Naive thymus-derived CD8-positive, alpha-beta T cell (primary cell): Measurements from ENCODE around the gene MED22. TPM values are rescaled to one million over a fixed set of nuclear protein-coding genes. Genes with fewer than 3 reads are reported as not detected.
A peak's percentile ranks its signal among the peaks of the same experiment; 100 is the strongest.

ENCODE experiments used
- ATAC-seq, 2 donors: fragments of 150-1000 bp; cut with Tn5 transposase in 1 of 2; sonication (Bioruptor Pico), chemical (Tn5 transposase) in 1 of 2; 1 replicate in 1 of 2; 2 replicates in 1 of 2; pipeline ENCODE4 v1.10.0; 2021; ENCODE audit warnings: mild to moderate bottlenecking in 2 of 2, moderate library complexity in 2 of 2
- POLR2A ChIA-PET: fragments of 350-600 bp; sonication (Branson Sonifier 250); formaldehyde crosslinking; loops from one replicate; lab custom pipeline; 2021; ENCODE audit warnings: antibody characterized with exemption; lab: Charles Lee
- DNase-seq, 10 donors: peaks; one replicate each; pipeline versions ENCODE4 v3.0.0 to v3.0.0-alpha.2; 2020 to 2022
- H3K27ac Mint-ChIP-seq, 10 donors: one replicate each; pipeline ENCODE4 v1.8.0; 2020 to 2022; ENCODE audit warnings: mild to moderate bottlenecking in 10 of 10, mixed read lengths in 10 of 10, moderate library complexity in 4 of 10, inconsistent platforms in 1 of 10
- H3K27me3 Mint-ChIP-seq, 5 donors: one replicate each; pipeline ENCODE4 v1.8.0; 2021 to 2022; ENCODE audit warnings: mixed read lengths in 5 of 5
- H3K36me3 Mint-ChIP-seq, 3 donors: one replicate each; pipeline ENCODE4 v1.8.0; 2020 to 2022; ENCODE audit warnings: mixed read lengths in 3 of 3, mild to moderate bottlenecking in 2 of 3, inconsistent platforms in 1 of 3
- H3K4me1 Mint-ChIP-seq, 4 donors: one replicate each; pipeline ENCODE4 v1.8.0; 2021 to 2022; ENCODE audit warnings: mixed read lengths in 4 of 4
- H3K4me3 Mint-ChIP-seq, 10 donors: one replicate each; pipeline ENCODE4 v1.8.0; 2020 to 2022; ENCODE audit warnings: mild to moderate bottlenecking in 10 of 10, mixed read lengths in 10 of 10, moderate library complexity in 6 of 10, inconsistent platforms in 1 of 10
- H3K9me3 Mint-ChIP-seq, 9 donors: one replicate each; pipeline ENCODE4 v1.8.0; 2020 to 2022; ENCODE audit warnings: mixed read lengths in 9 of 9, mild to moderate bottlenecking in 3 of 9, inconsistent platforms in 1 of 9, moderate library complexity in 1 of 9
- polyA plus RNA-seq, 3 donors: library from polyadenylated mRNA; unstranded; fragments of 300-500 nt; fragmentation: Illumina TruSeq; gene quantifications; one replicate each; pipeline ENCODE4 v1.2.3, GENCODE V29; 2021
- total RNA-seq, 8 experiments: library from RNA in 2 of 8; stranded (reverse) in 2 of 8; gene quantifications; one replicate each; pipeline ENCODE4 v1.2.3 and lab custom pipeline; 2021 to 2026

MED22 gene
- total and polyA plus RNA-seq, 5 experiments from 2014 or later = 10.3 to 46.4 (median 20.6) TPM

DNA sequence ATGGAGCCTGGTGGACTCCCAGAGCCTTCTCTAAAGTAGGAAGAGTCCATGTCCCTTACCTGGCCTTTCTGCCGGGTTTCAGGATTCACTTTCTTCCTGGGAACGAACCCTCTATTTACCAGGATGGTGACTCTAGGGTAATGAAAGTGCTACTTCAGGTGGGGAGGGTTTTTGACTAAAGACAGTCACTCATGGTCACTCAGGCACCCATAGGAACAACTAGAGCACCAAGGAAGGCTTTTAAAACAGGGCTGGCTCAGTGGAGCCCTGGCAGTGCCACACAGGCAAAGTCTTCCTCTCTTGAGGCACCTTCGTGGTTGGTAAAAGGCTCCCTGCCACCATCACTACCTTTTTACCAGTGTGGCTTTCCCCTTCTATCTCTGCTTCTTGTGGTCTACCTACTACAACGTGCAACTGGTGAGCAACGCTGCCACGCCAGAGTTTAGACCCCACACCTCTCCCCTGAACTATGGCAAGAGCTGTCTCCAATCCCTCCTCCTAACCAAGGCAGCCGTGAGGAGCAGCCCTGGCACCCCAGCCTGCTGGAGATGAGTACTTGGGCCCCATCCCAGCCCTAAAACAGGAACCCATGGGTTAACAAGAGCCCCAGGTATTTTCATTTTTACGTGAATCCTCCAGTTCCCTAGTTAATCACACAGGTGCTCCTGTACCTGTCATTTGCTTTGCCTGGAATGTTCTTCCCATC lies 4.9 kb upstream of the MED22 start:
- Mint-ChIP-seq H3K36me3 (peaks cover 0 to 53% (median 21%) of the 10 kb centered on the region in 3 donors), H3K27ac (peak overlapping the region in 3 of 10 donors; percentile 66 to 87 (median 84)), H3K27me3 (no peaks in the 10 kb centered on the region), H3K4me3 (peak overlapping the region in 1 of 10 donors; percentile 28), H3K4me1 (peaks cover 17 to 54% (median 42%) of the 10 kb centered on the region in 4 donors), H3K9me3 (no peaks in the 10 kb centered on the region)
- POLR2A ChIA-PET = interaction anchor here (1.3 to 7.4 kb wide), 2 partner anchors 19 to 20 kb away, joined by 3 to 106 read pairs; partner anchors contain the start of genes STKLD1 and SURF4
- ATAC-seq (no peak), DNase-seq (no peak)

DNA sequence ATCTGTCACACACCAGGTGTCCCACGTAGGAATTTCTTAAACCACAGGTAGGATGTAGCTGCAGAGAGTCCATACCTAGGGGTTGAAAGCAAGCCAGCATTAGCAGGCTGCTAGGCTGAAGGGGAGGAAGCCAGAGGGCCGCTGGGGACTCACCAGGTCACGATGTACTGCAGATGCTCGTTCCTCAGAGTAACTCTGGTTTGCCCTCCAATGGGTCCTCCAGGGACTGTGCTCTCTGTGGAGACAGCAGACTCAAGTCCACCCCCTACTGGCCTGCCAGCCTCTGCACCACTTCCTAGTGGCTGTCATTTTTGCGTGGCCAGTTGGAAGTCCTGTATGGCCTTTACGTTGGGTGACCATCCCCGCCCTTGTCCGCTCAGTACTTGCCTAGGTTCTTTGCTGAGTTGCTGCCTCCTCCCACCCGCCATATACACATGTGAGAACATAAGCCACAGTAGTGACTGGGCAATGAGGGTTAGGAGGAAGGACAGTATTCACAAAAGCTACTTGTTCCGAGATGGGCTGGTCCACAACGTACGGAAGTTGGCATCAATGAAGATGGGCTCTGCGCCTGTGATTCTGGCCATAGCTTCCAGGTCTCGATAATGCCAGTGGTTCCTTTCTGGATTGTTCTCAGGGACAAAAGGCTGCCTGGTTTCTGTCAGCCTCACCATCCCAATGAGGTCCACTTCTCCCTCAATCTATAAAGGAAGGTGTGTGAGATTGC lies 4.1 kb upstream of the MED22 start:
- peak overlapping the region in 1 of 10 donors; percentile 25 for H3K4me3 Mint-ChIP-seq
- peak overlapping the region in 1 of 10 donors; percentile 75 for H3K27ac Mint-ChIP-seq
- H3K27me3 Mint-ChIP-seq = no peaks in the 10 kb centered on the region
- ATAC-seq (no peak), DNase-seq (peak in 2 of 10 donors; percentile 24 to 33)
- POLR2A ChIA-PET = interaction anchor here (1.3 to 7.4 kb wide), 3 partner anchors 14 to 21 kb away, joined by 3 to 106 read pairs (median 17); partner anchors contain the start of genes STKLD1 and SURF4
- no peaks in the 10 kb centered on the region for H3K9me3 Mint-ChIP-seq
- peaks cover 18 to 50% (median 40%) of the 10 kb centered on the region in 4 donors for H3K4me1 Mint-ChIP-seq
- peaks cover 0 to 50% (median 21%) of the 10 kb centered on the region in 3 donors for H3K36me3 Mint-ChIP-seq

DNA sequence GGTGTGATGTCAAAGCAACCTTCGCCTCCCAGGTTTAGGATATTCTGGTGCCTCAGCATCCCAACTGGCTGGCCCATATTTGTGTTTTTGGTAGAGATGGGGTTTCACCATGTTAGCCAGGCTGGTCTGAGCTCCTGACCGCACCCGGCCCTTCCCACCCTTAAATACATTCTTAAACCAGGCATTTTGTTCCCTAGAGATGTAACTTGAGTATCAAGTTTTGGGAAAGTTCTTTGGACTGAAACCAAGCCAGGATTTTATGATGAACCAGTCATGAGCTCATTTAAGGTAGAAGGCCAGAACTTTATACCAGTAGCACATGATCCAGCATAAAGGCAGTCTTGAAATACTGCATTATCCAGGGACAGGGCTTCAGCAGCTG lies 3.6 kb upstream of the MED22 start:
- no peak overlapping the region for H3K4me3 Mint-ChIP-seq
- H3K36me3 Mint-ChIP-seq = peaks cover 0 to 50% (median 21%) of the 10 kb centered on the region in 3 donors
- POLR2A ChIA-PET = interaction anchor here (1.4 to 7.4 kb wide), 3 partner anchors 15 to 22 kb away, joined by 3 to 106 read pairs (median 17); partner anchors contain the start of genes STKLD1, SURF4 and SURF6
- DNase-seq (no peak), ATAC-seq (no peak)
- H3K27me3 Mint-ChIP-seq = no peaks in the 10 kb centered on the region
- H3K4me1 Mint-ChIP-seq = peaks cover 20 to 54% (median 45%) of the 10 kb centered on the region in 4 donors
- H3K27ac Mint-ChIP-seq = peak overlapping the region in 1 of 10 donors; percentile 29
- no peaks in the 10 kb centered on the region for H3K9me3 Mint-ChIP-seq

DNA sequence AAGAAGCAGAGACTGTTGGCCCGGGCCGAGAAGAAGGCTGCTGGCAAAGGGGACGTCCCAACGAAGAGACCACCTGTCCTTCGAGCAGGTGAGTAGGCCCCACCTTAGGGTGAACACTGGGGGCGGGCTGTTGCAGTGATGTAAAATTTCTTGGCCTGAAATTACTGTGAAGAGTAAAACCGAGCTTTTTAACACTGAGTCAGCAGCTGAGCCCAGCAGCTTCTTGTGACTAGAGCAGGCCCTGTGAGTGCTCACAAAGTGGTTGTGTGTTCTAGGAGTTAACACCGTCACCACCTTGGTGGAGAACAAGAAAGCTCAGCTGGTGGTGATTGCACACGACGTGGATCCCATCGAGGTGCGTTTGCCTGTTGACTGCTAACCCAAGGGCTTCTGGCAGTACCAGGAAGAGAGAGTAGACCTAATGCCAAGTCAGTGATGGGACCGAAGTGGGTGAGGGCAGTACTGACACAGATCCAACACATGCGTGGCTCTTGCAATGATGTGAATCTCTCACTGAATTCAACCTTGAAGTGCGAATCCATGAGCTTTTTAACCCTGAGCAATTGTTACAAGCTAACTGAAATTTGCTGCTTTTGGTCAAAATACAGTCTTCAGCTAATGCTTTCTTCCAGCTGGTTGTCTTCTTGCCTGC lies 2.2 kb upstream of the MED22 start:
- peaks cover 0 to 53% (median 21%) of the 10 kb centered on the region in 3 donors for H3K36me3 Mint-ChIP-seq
- H3K9me3 Mint-ChIP-seq = no peaks in the 10 kb centered on the region
- peak overlapping the region in 9 of 10 donors; percentile 16 to 100 (median 44) for H3K4me3 Mint-ChIP-seq
- POLR2A ChIA-PET = interaction anchor here (1.0 to 7.4 kb wide), 6 partner anchors 10 to 25 kb away, joined by 3 to 106 read pairs (median 7); partner anchors contain the start of genes STKLD1, SURF4 and SURF6
- H3K27ac Mint-ChIP-seq = peak overlapping the region in 5 of 10 donors; percentile 44 to 97 (median 54)
- DNase-seq (no peak), ATAC-seq (no peak)
- H3K27me3 Mint-ChIP-seq = no peaks in the 10 kb centered on the region
- H3K4me1 Mint-ChIP-seq = peaks cover 20 to 54% (median 48%) of the 10 kb centered on the region in 4 donors

DNA sequence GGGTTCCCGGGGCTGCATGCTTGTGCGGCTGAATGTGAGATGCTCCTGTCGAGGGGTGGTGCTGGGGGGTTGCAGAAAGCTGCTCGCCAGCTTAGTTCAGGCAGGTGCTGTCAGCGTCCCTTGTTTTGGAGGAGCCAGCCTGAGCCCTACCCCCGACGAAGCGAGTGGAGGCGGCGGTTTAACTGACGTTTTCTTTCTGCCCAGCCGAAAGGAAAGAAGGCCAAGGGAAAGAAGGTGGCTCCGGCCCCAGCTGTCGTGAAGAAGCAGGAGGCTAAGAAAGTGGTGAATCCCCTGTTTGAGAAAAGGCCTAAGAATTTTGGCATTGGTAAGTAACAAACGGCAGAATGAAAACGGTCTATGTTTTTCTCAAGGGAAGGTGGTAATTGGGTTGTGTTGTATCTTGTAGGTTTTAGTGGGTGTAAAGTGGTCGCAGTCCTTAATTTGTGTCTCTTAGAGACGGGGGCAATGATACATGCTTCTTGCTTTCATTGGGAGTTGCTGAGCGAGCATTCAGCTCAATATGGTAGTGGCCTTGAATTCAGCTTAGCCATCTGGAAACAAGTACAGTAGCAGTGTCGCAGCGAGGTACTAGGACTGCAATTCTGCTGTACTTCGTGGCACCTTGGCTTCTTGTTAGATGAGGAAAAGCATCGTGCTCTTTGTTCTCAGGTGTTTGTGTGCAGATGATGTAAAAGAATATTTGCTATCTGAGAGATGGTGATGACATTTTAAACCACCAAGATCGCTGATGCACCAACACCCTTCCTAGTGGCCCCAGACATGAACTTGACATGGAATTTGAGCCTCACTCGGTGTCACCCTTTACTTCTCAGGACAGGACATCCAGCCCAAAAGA lies 1.0 kb upstream of the MED22 start:
- peaks cover 0 to 64% (median 21%) of the 10 kb centered on the region in 3 donors for H3K36me3 Mint-ChIP-seq
- POLR2A ChIA-PET = interaction anchor here (0.5 to 7.4 kb wide), 13 partner anchors 8 to 812 kb away, joined by 3 to 106 read pairs (median 4); partner anchors contain the start of genes STKLD1, SURF1, SURF2 and SURF4
- H3K27ac Mint-ChIP-seq = peak overlapping the region; percentile 95 to 99 (median 98)
- peak overlapping the region; percentile 97 to 100 (median 99) for H3K4me3 Mint-ChIP-seq
- no peaks in the 10 kb centered on the region for H3K9me3 Mint-ChIP-seq
- peaks cover 20 to 50% (median 42%) of the 10 kb centered on the region in 4 donors for H3K4me1 Mint-ChIP-seq
- no peak for DNase-seq
- H3K27me3 Mint-ChIP-seq = no peaks in the 10 kb centered on the region
- ATAC-seq = no peak

DNA sequence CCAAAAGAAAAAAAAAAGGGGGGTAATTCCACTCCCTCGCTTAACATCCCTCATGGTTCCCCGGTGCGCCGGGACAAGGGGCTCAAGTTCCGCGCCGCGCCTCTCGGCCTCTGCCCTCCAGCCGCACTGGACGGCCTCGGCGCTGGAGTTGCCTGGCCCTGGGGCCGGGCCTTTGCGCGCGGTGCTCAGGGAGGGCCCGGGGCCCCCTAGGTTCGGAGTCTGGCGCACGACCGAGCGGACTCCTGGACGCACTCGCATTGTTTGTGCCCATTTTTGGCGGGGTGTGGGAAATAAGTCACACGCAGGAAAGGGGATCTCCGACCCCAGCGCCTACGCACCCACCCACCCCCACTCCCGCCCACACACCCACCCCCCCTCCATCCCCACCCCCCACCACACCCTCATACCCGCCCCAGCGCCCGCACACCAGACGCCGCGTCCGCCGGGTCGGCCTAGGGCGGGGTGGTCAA lies 381 bp downstream of the MED22 start:
- peak overlapping the region; percentile 97 to 100 (median 99) for H3K4me3 Mint-ChIP-seq
- no peaks in the 10 kb centered on the region for H3K27me3 Mint-ChIP-seq
- peaks cover 16 to 46% (median 42%) of the 10 kb centered on the region in 4 donors for H3K4me1 Mint-ChIP-seq
- POLR2A ChIA-PET = interaction anchor here (0.6 to 7.4 kb wide), 14 partner anchors 8 to 677 kb away, joined by 3 to 106 read pairs (median 4); partner anchors contain the start of genes BRD3OS, GTF3C5, SLC2A6 and STKLD1
- ATAC-seq = peak; percentile 53 to 60
- H3K27ac Mint-ChIP-seq = peak overlapping the region; percentile 86 to 99 (median 98)
- H3K9me3 Mint-ChIP-seq = no peaks in the 10 kb centered on the region
- peak in 6 of 10 donors; percentile 31 to 61 (median 45) for DNase-seq
- H3K36me3 Mint-ChIP-seq = peaks cover 0 to 65% (median 21%) of the 10 kb centered on the region in 3 donors

DNA sequence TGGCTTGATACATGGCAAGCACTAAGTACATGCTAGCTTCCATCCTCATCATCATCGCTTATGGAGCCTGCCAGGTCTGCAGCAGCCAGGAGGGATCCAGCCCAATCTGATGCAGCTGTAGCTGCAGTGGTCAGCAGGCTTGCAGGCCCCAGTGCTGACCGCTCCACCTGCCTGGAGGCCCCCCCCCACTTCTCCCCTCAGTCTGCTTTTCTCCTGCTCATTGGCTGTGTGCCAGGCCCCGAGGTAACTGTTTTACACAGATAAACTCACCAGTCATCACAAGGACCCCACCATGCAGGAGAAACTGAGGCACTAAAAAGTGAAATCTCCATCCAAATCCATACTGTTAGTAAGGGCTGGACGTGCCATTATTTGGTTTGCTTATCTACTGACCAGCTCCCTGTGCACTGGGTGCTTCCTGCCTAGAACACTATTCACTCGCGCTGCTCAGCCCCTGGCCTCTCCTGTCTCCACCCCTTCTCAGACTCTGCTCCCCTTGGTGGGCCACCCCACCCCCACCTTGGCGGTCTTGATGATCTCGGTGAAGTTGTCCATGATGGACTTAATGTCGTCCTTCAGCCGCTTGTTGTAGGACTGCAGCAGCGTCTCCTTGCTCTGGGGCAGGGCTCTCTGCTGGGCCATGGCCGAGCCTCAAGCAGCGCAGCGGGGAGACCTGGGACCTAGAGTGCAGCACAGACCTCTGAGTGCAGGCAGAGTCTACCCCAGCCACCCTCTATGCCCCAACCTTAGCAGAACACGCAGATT lies 1.7 kb downstream of the MED22 start:
- H3K4me3 Mint-ChIP-seq = peak overlapping the region; percentile 85 to 100 (median 93)
- peaks cover 16 to 57% (median 49%) of the 10 kb centered on the region in 4 donors for H3K4me1 Mint-ChIP-seq
- no peak for DNase-seq
- H3K27me3 Mint-ChIP-seq = no peaks in the 10 kb centered on the region
- H3K9me3 Mint-ChIP-seq = no peaks in the 10 kb centered on the region
- no peak for ATAC-seq
- POLR2A ChIA-PET = interaction anchor here (1.1 to 7.4 kb wide), 4 partner anchors 8 to 163 kb away, joined by 3 to 106 read pairs (median 20); partner anchors contain the start of genes STKLD1, SURF1, SURF2 and SURF4
- H3K27ac Mint-ChIP-seq = peak overlapping the region; percentile 54 to 99 (median 84)
- H3K36me3 Mint-ChIP-seq = peaks cover 0 to 61% (median 15%) of the 10 kb centered on the region in 3 donors

GRCh38 chr9:133345596-133345995 lies 2.3 kb downstream of the MED22 start:
- no peak overlapping the region for H3K27ac Mint-ChIP-seq
- POLR2A ChIA-PET = interaction anchor here (1.4 to 7.4 kb wide), 2 partner anchors 9 to 28 kb away, joined by 3 to 106 read pairs; partner anchors contain the start of genes STKLD1 and SURF4
- ATAC-seq (no peak), DNase-seq (no peak)
- peaks cover 17 to 63% (median 54%) of the 10 kb centered on the region in 4 donors for H3K4me1 Mint-ChIP-seq
- H3K9me3 Mint-ChIP-seq = no peaks in the 10 kb centered on the region
- peaks cover 0 to 60% (median 12%) of the 10 kb centered on the region in 3 donors for H3K36me3 Mint-ChIP-seq
- no peaks in the 10 kb centered on the region for H3K27me3 Mint-ChIP-seq
- peak overlapping the region in 4 of 10 donors; percentile 38 to 100 (median 95) for H3K4me3 Mint-ChIP-seq

GRCh38 chr9:133344979-133345378 lies 3.0 kb downstream of the MED22 start:
- H3K27ac Mint-ChIP-seq = peak overlapping the region in 1 of 10 donors; percentile 18
- POLR2A ChIA-PET = no interaction called here
- H3K4me1 Mint-ChIP-seq = peaks cover 24 to 66% (median 56%) of the 10 kb centered on the region in 4 donors
- ATAC-seq (no peak), DNase-seq (no peak)
- peaks cover 0 to 57% (median 6%) of the 10 kb centered on the region in 3 donors for H3K36me3 Mint-ChIP-seq
- H3K4me3 Mint-ChIP-seq = peak overlapping the region in 1 of 10 donors; percentile 29
- H3K27me3 Mint-ChIP-seq = no peaks in the 10 kb centered on the region
- H3K9me3 Mint-ChIP-seq = no peaks in the 10 kb centered on the region

DNA sequence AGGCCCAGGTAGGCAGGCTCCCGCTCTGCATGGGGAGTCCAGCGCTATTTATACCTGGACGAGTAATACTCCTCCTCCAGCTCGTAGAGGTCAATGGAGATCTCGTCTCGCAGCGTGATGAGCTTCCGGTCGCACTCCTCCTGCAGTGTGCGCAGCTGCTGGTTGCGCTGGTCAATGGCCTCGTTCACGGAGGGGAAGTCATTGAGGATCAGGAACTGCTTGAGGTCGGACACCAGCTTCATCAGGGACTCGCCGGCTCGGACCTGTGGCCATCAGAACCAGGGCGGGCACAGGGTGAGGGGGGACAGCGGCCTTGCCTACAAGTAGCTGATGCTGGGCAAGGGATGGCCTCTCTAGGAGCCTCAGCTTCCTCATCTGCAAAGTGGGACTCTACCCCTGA lies 3.9 kb downstream of the MED22 start:
- H3K4me1 Mint-ChIP-seq = peaks cover 29 to 67% (median 56%) of the 10 kb centered on the region in 4 donors

More for the DNA sequence above, 3.9 kb downstream of the MED22 start:
- Mint-ChIP-seq H3K9me3 (no peaks in the 10 kb centered on the region), H3K27ac (no peak overlapping the region), H3K4me3 (peak overlapping the region in 1 of 10 donors; percentile 22), H3K27me3 (no peaks in the 10 kb centered on the region), H3K36me3 (peaks cover 0 to 55% (median 8%) of the 10 kb centered on the region in 3 donors)
- POLR2A ChIA-PET = interaction anchor here (0.9 kb wide), 1 partner anchor 9 kb away, joined by 3 read pairs; no protein-coding TSS in a partner anchor
- DNase-seq (no peak), ATAC-seq (no peak)
